ENCODE data around the gene SPG7.

The SPG7 gene

GRCh38 chr16:89537549-89537925, 29.3 kb downstream of the SPG7 start:
- TF ChIP-seq CTCF (IDR thresholded peaks at IDR 0.05; ENCODE audit: insufficient read depth, low read depth, low read length, missing control alignments): no peak
- no peak for DNase-seq (ENCODE audit: low read depth)
- H3K4me3 ChIP-seq (ENCODE audit: low read length): no peak overlapping the region

- no peak for TF ChIP-seq CTCF (IDR thresholded peaks at IDR 0.05; ENCODE audit: insufficient read depth, low read depth, low read length, missing control alignments)
- DNase-seq (ENCODE audit: low read depth): no peak
- no peak overlapping the region for H3K4me3 ChIP-seq (ENCODE audit: low read length)
Observed at GRCh38 chr16:89538286-89538685, 30.1 kb downstream of the SPG7 start.

- no peak for DNase-seq (ENCODE audit: low read depth)
- no peak overlapping the region for H3K4me3 ChIP-seq (ENCODE audit: low read length)
- no peak for TF ChIP-seq CTCF (IDR thresholded peaks at IDR 0.05; ENCODE audit: insufficient read depth, low read depth, low read length, missing control alignments)
Observed at GRCh38 chr16:89540557-89540956, 32.4 kb downstream of the SPG7 start.

GRCh38 chr16:89541792-89542191, 33.6 kb downstream of the SPG7 start:
- H3K4me3 ChIP-seq (ENCODE audit: low read length): no peak overlapping the region
- no peak for TF ChIP-seq CTCF (IDR thresholded peaks at IDR 0.05; ENCODE audit: insufficient read depth, low read depth, low read length, missing control alignments)
- no peak for DNase-seq (ENCODE audit: low read depth)

GRCh38 chr16:89544113-89544512, 35.9 kb downstream of the SPG7 start:
- H3K4me3 ChIP-seq (ENCODE audit: low read length): no peak overlapping the region

GRCh38 chr16:89544713-89545043, 36.5 kb downstream of the SPG7 start:
- TF ChIP-seq CTCF (IDR thresholded peaks at IDR 0.05; ENCODE audit: insufficient read depth, low read depth, low read length, missing control alignments): no peak
- H3K4me3 ChIP-seq (ENCODE audit: low read length): no peak overlapping the region
- DNase-seq (ENCODE audit: low read depth): no peak

More at GRCh38 chr16:89544113-89544512, 35.9 kb downstream of the SPG7 start:
- DNase-seq (ENCODE audit: low read depth): no peak
- no peak for TF ChIP-seq CTCF (IDR thresholded peaks at IDR 0.05; ENCODE audit: insufficient read depth, low read depth, low read length, missing control alignments)

- no peak for TF ChIP-seq CTCF (IDR thresholded peaks at IDR 0.05; ENCODE audit: insufficient read depth, low read depth, low read length, missing control alignments)
- no peak overlapping the region for H3K4me3 ChIP-seq (ENCODE audit: low read length)
- no peak for DNase-seq (ENCODE audit: low read depth)
Observed at GRCh38 chr16:89545044-89545830, 37.0 kb downstream of the SPG7 start.
